ENCODE data around the gene RALGAPA1. TPM values are rescaled to one million over a fixed set of nuclear protein-coding genes. Genes with fewer than 3 reads are reported as not detected.
A peak's percentile ranks its signal among the peaks of the same experiment; 100 is the strongest.

RALGAPA1 gene
- total and polyA plus RNA-seq, 2 donors: 24.1 to 28.7 TPM

GRCh38 chr14:35809597-35809996 is 502 bp upstream of the RALGAPA1 start:
- no peaks in the 10 kb centered on the region for H3K9me3 ChIP-seq (ENCODE audit: control insufficient read depth in 2 of 2, insufficient read depth in 1 of 2, low read length in 1 of 2)
- H3K27me3 ChIP-seq (ENCODE audit: control insufficient read depth in 2 of 2, insufficient read depth in 1 of 2, low read length in 1 of 2): no peaks in the 10 kb centered on the region
- peak overlapping the region in 1 of 2 donors; percentile 75 for H3K27ac ChIP-seq (ENCODE audit: low read depth in 1 of 2, low read length in 1 of 2)
- H3K4me3 ChIP-seq (ENCODE audit: low read length in 2 of 2): peak overlapping the region in 1 of 2 donors; percentile 68
- 26% methylated on average over 2 of the region's 2 CpGs for WGBS
- no peaks in the 10 kb centered on the region for H3K36me3 ChIP-seq (ENCODE audit: control insufficient read depth in 2 of 2, insufficient read depth in 2 of 2, low read length in 1 of 2)
- peaks cover 0 to 5% of the 10 kb centered on the region in 2 donors for H3K4me1 ChIP-seq (ENCODE audit: control insufficient read depth in 2 of 2, insufficient read depth in 2 of 2, low read length in 2 of 2)
- no peak for DNase-seq (ENCODE audit: low read depth in 6 of 9, low spot score in 9 of 9)

DNA sequence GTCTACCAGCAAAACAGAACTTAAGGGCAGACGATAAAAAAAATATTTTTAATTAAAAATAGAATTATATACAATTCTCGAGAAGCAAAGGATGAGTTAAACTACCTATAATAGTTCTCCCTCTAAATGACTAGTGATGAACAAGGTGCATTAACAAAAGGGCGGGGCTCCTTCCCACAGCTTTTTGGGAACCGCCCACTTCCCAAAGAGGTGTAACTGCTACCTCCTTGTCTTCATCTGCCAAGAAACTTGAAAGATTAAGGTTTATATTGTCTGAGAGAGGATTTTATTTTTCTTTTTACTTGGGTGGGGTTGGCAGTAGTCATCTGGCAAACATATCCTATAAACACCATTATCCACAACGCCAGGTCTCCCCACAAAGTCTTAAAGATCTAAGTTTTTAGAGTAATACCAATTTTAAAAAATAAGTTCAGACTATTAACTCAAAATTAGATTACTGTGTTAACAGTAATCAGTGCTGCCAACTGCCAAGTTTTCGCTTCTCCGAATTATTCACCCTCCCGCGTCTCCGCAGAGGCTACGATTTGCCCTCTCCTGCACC is 938 bp downstream of the RALGAPA1 start:
- Histone ChIP-seq H3K4me1 (ENCODE audit: control insufficient read depth in 2 of 2, insufficient read depth in 2 of 2, low read length in 2 of 2) (peaks cover 0 to 5% of the 10 kb centered on the region in 2 donors), H3K36me3 (ENCODE audit: control insufficient read depth in 2 of 2, insufficient read depth in 2 of 2, low read length in 1 of 2) (no peaks in the 10 kb centered on the region), H3K4me3 (ENCODE audit: low read length in 2 of 2) (peak overlapping the region; percentile 68 to 73), H3K9me3 (ENCODE audit: control insufficient read depth in 2 of 2, insufficient read depth in 1 of 2, low read length in 1 of 2) (no peaks in the 10 kb centered on the region), H3K27me3 (ENCODE audit: control insufficient read depth in 2 of 2, insufficient read depth in 1 of 2, low read length in 1 of 2) (no peaks in the 10 kb centered on the region), H3K27ac (ENCODE audit: low read depth in 1 of 2, low read length in 1 of 2) (peak overlapping the region; percentile 76 to 81)
- peak in 4 of 9 donors; percentile 3 to 42 (median 16) for DNase-seq (ENCODE audit: low read depth in 6 of 9, low spot score in 9 of 9)
- 5% methylated on average over 11 of the region's 11 CpGs for whole genome bisulfite sequencing

GRCh38 chr14:35807131-35807961 is 1.7 kb downstream of the RALGAPA1 start:
- Histone ChIP-seq H3K27me3 (ENCODE audit: control insufficient read depth in 2 of 2, insufficient read depth in 1 of 2, low read length in 1 of 2) (no peaks in the 10 kb centered on the region), H3K4me1 (ENCODE audit: control insufficient read depth in 2 of 2, insufficient read depth in 2 of 2, low read length in 2 of 2) (peaks cover 0 to 5% of the 10 kb centered on the region in 2 donors), H3K36me3 (ENCODE audit: control insufficient read depth in 2 of 2, insufficient read depth in 2 of 2, low read length in 1 of 2) (no peaks in the 10 kb centered on the region), H3K4me3 (ENCODE audit: low read length in 2 of 2) (no peak overlapping the region), H3K9me3 (ENCODE audit: control insufficient read depth in 2 of 2, insufficient read depth in 1 of 2, low read length in 1 of 2) (no peaks in the 10 kb centered on the region), H3K27ac (ENCODE audit: low read depth in 1 of 2, low read length in 1 of 2) (no peak overlapping the region)
- DNase-seq (ENCODE audit: low read depth in 6 of 9, low spot score in 9 of 9): no peak
- WGBS: 95% methylated on average over 8 of the region's 8 CpGs

DNA sequence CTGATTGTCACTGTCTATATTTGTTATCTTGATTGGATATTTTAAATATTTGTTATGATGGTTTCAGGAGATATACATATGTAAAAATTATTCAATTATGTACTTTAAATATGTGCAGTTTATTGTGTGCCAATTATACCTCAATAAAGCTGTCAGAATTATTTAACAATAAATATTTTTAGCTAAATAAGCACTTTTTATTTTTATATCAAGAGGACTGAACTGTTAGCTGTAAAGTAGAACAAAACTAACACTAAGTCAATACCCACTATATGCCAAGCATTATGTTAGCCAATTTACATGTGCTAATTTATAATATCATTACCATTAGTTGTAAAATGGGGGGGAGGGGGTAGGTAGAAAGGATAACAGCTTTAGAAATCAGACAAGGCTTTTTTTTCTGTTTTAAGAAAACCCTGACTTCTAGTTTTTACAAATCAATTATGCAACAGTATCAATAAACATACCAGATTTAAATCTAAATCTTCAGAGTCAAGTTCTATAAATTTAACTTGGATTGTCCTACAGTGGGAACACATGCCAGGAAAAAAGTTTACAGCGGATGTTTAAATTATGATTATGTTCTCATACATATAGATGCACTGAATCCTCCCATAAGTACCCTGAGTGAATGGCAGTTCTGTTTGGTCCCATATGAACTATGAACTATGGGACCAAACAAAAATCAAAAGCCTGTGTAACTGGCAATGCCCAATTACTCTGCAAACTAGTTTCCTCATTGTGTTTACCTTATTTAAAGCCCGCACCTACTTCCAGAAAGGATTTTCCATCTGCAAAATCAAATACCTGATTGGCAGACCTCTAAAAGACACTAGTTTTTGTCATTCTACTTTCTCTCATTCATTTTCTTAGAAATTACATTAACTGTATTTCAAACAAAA is 2.8 kb downstream of the RALGAPA1 start:
- WGBS: over 99% methylated on average over 2 of the region's 2 CpGs
- DNase-seq (ENCODE audit: low read depth in 6 of 9, low spot score in 9 of 9): no peak
- Histone ChIP-seq H3K36me3 (ENCODE audit: control insufficient read depth in 2 of 2, insufficient read depth in 2 of 2, low read length in 1 of 2) (no peaks in the 10 kb centered on the region), H3K27ac (ENCODE audit: low read depth in 1 of 2, low read length in 1 of 2) (no peak overlapping the region), H3K27me3 (ENCODE audit: control insufficient read depth in 2 of 2, insufficient read depth in 1 of 2, low read length in 1 of 2) (no peaks in the 10 kb centered on the region), H3K9me3 (ENCODE audit: control insufficient read depth in 2 of 2, insufficient read depth in 1 of 2, low read length in 1 of 2) (no peaks in the 10 kb centered on the region), H3K4me1 (ENCODE audit: control insufficient read depth in 2 of 2, insufficient read depth in 2 of 2, low read length in 2 of 2) (peaks cover 0 to 5% of the 10 kb centered on the region in 2 donors), H3K4me3 (ENCODE audit: low read length in 2 of 2) (no peak overlapping the region)

- DNase-seq (ENCODE audit: low read depth in 6 of 9, low spot score in 9 of 9): no peak
- H3K4me1 ChIP-seq (ENCODE audit: control insufficient read depth in 2 of 2, insufficient read depth in 2 of 2, low read length in 2 of 2): no peaks in the 10 kb centered on the region
- 97% methylated on average over 6 of the region's 6 CpGs for WGBS
- no peak overlapping the region for H3K27ac ChIP-seq (ENCODE audit: low read depth in 1 of 2, low read length in 1 of 2)
- H3K4me3 ChIP-seq (ENCODE audit: low read length in 2 of 2): no peak overlapping the region
- no peaks in the 10 kb centered on the region for H3K27me3 ChIP-seq (ENCODE audit: control insufficient read depth in 2 of 2, insufficient read depth in 1 of 2, low read length in 1 of 2)
- H3K9me3 ChIP-seq (ENCODE audit: control insufficient read depth in 2 of 2, insufficient read depth in 1 of 2, low read length in 1 of 2): no peaks in the 10 kb centered on the region
- no peaks in the 10 kb centered on the region for H3K36me3 ChIP-seq (ENCODE audit: control insufficient read depth in 2 of 2, insufficient read depth in 2 of 2, low read length in 1 of 2)
Observed at GRCh38 chr14:35797796-35798195, 11.3 kb downstream of the RALGAPA1 start.

DNA sequence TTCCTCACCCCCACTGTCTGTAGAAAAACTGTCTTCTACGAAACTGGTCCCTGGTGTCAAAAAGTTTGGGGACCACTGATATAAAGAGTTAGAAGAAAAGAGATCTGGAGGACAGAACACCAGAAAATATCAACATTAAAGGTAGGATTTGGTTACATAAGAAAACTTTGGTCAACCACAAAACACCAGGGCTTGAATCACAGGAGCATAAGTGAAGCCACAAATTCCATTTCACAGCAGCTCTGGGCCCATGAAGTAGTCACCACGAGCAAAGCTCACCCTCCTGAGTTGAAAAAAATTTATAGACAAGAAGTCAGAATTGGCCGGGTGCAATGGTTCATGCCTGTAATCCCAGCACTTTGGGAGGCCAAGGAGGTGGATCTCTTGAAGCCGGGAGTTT is 19.4 kb downstream of the RALGAPA1 start:
- Histone ChIP-seq H3K4me3 (ENCODE audit: low read length in 2 of 2) (no peak overlapping the region), H3K4me1 (ENCODE audit: control insufficient read depth in 2 of 2, insufficient read depth in 2 of 2, low read length in 2 of 2) (no peaks in the 10 kb centered on the region), H3K36me3 (ENCODE audit: control insufficient read depth in 2 of 2, insufficient read depth in 2 of 2, low read length in 1 of 2) (no peaks in the 10 kb centered on the region), H3K27me3 (ENCODE audit: control insufficient read depth in 2 of 2, insufficient read depth in 1 of 2, low read length in 1 of 2) (no peaks in the 10 kb centered on the region), H3K27ac (ENCODE audit: low read depth in 1 of 2, low read length in 1 of 2) (no peak overlapping the region), H3K9me3 (ENCODE audit: control insufficient read depth in 2 of 2, insufficient read depth in 1 of 2, low read length in 1 of 2) (no peaks in the 10 kb centered on the region)
- 73% methylated on average over 4 of the region's 4 CpGs for WGBS
- DNase-seq (ENCODE audit: low read depth in 6 of 9, low spot score in 9 of 9): no peak

GRCh38 chr14:35786856-35787255 is 22.2 kb downstream of the RALGAPA1 start:
- DNase-seq (ENCODE audit: low read depth in 6 of 9, low spot score in 9 of 9): no peak
- WGBS: 97% methylated on average over 2 of the region's 2 CpGs
- H3K9me3 ChIP-seq (ENCODE audit: control insufficient read depth in 2 of 2, insufficient read depth in 1 of 2, low read length in 1 of 2): no peaks in the 10 kb centered on the region
- no peaks in the 10 kb centered on the region for H3K4me1 ChIP-seq (ENCODE audit: control insufficient read depth in 2 of 2, insufficient read depth in 2 of 2, low read length in 2 of 2)
- no peak overlapping the region for H3K4me3 ChIP-seq (ENCODE audit: low read length in 2 of 2)
- H3K27me3 ChIP-seq (ENCODE audit: control insufficient read depth in 2 of 2, insufficient read depth in 1 of 2, low read length in 1 of 2): no peaks in the 10 kb centered on the region
- H3K36me3 ChIP-seq (ENCODE audit: control insufficient read depth in 2 of 2, insufficient read depth in 2 of 2, low read length in 1 of 2): no peaks in the 10 kb centered on the region
- H3K27ac ChIP-seq (ENCODE audit: low read depth in 1 of 2, low read length in 1 of 2): no peak overlapping the region

GRCh38 chr14:35783699-35784098 is 25.4 kb downstream of the RALGAPA1 start:
- 84% methylated on average over 1 of the region's 1 CpG for WGBS

GRCh38 chr14:35779368-35779767 is 29.7 kb downstream of the RALGAPA1 start:
- H3K9me3 ChIP-seq (ENCODE audit: control insufficient read depth in 2 of 2, insufficient read depth in 1 of 2, low read length in 1 of 2): no peaks in the 10 kb centered on the region
- H3K4me1 ChIP-seq (ENCODE audit: control insufficient read depth in 2 of 2, insufficient read depth in 2 of 2, low read length in 2 of 2): no peaks in the 10 kb centered on the region
- H3K27ac ChIP-seq (ENCODE audit: low read depth in 1 of 2, low read length in 1 of 2): no peak overlapping the region
- H3K36me3 ChIP-seq (ENCODE audit: control insufficient read depth in 2 of 2, insufficient read depth in 2 of 2, low read length in 1 of 2): no peaks in the 10 kb centered on the region
- 98% methylated on average over 3 of the region's 3 CpGs for WGBS
- no peaks in the 10 kb centered on the region for H3K27me3 ChIP-seq (ENCODE audit: control insufficient read depth in 2 of 2, insufficient read depth in 1 of 2, low read length in 1 of 2)
- H3K4me3 ChIP-seq (ENCODE audit: low read length in 2 of 2): no peak overlapping the region
- DNase-seq (ENCODE audit: low read depth in 6 of 9, low spot score in 9 of 9): no peak

More at GRCh38 chr14:35783699-35784098, 25.4 kb downstream of the RALGAPA1 start:
- Histone ChIP-seq H3K4me1 (ENCODE audit: control insufficient read depth in 2 of 2, insufficient read depth in 2 of 2, low read length in 2 of 2) (no peaks in the 10 kb centered on the region), H3K4me3 (ENCODE audit: low read length in 2 of 2) (no peak overlapping the region), H3K36me3 (ENCODE audit: control insufficient read depth in 2 of 2, insufficient read depth in 2 of 2, low read length in 1 of 2) (no peaks in the 10 kb centered on the region), H3K27me3 (ENCODE audit: control insufficient read depth in 2 of 2, insufficient read depth in 1 of 2, low read length in 1 of 2) (no peaks in the 10 kb centered on the region), H3K27ac (ENCODE audit: low read depth in 1 of 2, low read length in 1 of 2) (no peak overlapping the region), H3K9me3 (ENCODE audit: control insufficient read depth in 2 of 2, insufficient read depth in 1 of 2, low read length in 1 of 2) (no peaks in the 10 kb centered on the region)
- no peak for DNase-seq (ENCODE audit: low read depth in 6 of 9, low spot score in 9 of 9)

Data from thymus (tissue), 11 donors.